Activated CD4-positive, alpha-beta T cell treated with anti-CD3 and anti-CD28 coated beads, Interleukin-2, amount 50 U/mL, for 4 hours (primary cell): ENCODE results near the gene OR2V1.
A peak's percentile ranks its signal among the peaks of the same experiment; 100 is the strongest.
"Not testable (repeated sequence)": the region's sequence is repeated elsewhere in the genome, so short reads cannot be mapped to it uniquely, and the experiment has no call there.

ENCODE experiments used
- DNase-seq, 2 experiments: peaks; one replicate each; pipeline ENCODE4 v3.0.0-alpha.2; 2020

Gene OR2V1, protein sequence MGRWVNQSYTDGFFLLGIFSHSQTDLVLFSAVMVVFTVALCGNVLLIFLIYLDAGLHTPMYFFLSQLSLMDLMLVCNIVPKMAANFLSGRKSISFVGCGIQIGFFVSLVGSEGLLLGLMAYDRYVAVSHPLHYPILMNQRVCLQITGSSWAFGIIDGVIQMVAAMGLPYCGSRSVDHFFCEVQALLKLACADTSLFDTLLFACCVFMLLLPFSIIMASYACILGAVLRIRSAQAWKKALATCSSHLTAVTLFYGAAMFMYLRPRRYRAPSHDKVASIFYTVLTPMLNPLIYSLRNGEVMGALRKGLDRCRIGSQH

DNA sequence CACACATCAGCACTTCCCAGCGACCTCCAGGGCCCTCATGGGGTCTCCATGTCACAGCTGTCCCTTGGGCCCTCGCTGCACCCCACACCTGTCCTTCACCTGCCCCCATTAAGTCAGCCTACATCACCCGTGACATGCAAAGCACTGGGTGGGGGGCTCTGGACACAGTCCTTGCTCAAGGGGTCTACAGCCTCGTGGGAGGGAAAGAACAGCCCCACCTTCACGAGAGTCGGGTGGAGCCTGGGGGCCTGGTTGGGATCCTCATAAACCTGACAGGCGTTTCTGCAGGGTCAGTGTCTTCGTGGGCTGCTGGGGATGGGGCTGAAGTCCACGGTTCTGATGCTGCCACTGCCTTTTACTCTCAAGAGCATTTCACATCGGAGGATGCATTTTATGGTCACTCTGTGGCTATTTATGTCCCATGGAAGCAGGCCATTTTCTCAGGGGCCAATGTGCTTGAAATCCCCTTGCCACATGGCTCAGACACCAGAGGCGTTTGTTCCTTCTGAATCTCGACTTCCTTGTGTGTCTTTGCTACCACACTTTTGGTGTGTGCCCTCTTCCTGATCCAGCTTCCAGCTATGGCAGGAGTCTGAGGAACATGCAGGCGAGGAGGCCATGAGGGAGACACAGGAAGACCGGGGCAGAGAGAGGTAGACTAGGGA lies at the start of gene OR2V1:
Gene OR2V1, minus strand, starts transcription at position 338 of the 665 bp plus-strand sequence. CDS start 5,865 bp downstream, outside the sequence.
- no peak for DNase-seq

DNA sequence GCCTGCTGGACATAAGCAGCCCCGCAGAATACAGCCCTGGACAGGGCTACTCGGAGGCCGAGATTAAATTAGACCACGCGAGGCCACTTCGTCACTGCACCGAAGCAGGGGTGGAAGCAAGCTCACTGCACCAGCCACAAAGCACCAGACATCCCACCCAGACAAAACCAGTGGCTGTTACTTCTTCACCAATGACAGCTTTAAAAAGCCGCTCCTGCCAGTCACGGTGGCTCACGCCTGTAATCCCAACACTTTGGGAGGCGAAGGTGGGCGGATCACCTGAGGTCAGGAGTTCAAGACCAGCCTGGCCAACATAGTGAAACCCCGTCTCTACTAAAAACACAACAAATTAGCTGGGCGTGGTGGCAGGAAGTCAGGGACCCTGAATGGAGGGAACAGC lies 46.6 kb upstream of the OR2V1 start:
- DNase-seq, result not testable (repeated sequence)

DNA sequence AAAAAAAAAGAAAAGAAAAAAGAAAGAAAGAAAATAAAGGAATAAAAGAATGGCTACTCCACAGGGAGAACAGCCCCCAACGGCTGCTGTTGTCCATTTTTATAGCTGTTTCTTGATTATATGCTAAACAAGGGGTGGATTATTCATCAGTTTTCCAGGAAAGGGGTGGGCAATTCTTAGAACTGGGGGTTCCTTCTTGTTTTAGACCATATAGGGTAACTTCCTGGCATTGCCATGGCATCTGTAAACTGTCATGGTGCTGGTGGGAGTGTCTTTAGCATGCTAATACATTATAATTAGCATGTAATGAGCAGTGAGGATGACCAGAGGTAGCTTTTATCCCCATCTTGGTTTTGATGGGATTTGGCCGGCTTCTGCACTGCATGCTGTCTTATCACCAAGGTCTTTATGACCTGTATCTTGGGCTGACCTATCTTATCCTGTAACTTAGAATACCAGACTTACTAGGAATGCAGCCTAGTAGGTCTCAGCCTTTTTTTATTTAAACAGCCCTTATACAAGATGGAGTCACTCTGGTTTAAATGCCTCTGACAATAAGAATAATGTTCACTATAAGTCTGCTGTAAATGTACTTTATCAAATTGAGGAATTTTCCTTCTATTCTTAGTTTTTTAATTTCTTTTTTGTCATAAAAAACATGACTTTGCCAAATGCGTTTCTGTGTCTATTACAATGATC lies 45.4 kb upstream of the OR2V1 start:
- DNase-seq, result no peak

DNA sequence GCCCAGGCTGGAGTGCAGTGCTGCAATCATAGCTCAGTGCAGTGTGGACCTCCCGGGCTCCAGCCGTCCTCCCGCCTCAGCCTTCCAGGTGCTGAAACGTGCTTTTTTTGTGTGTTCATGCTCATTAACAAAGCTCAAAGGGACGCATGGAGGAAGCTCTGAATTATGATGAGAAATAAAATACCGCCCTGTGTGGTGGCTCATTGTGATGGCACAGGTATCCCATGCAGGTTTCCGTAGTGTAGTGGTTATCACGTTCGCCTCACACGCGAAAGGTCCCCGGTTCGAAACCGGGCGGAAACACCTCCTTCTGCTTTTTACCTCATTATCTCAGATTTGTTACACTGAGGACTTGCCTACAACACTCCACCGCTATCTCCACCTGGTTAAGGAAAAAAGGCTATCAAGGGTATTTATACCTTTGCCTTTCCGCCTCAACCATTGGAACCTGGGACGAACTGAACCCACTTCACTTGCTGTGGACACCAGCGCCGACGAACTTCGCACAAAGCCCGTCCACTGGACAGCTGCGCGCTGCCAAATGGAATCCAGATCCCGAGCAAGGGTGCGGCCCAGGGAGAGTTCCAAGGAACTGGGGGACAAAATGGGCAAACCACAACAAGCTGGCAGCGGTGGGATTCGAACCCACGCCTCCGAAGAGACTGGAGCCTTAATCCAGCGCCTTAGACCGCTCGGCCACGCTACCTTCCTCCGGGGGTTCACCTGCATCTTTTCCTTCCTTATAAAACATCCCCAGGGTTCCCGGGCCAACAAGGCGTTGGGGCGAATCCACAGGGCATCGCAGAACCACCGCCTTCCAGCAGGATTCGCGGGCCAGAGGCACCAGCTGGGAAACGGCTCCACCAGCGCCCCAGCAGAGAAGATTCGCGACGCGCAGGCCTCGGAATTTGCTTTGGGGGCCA lies 42.7 kb upstream of the OR2V1 start:
- DNase-seq, result peak in 1 of 2 experiments; percentile 42

DNA sequence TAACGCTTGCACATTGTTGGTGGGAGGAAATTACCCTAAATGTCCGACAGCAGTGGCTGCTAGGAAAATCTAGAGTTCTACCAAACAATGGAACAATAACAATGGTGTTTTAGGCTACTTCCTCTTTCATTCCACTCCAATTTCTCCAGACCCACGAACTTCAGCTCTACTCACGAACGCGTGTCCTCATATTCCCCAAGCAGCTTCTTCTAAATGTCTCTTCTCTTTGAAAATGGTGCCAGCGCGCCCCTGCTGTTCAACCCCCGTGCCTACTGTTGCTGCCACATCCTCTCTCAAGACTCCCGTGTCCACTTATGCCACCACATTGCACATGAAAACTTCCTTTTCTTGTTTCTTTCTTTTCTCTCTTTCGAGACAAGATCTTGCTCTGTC lies 42.1 kb upstream of the OR2V1 start:
- DNase-seq, result no peak

DNA sequence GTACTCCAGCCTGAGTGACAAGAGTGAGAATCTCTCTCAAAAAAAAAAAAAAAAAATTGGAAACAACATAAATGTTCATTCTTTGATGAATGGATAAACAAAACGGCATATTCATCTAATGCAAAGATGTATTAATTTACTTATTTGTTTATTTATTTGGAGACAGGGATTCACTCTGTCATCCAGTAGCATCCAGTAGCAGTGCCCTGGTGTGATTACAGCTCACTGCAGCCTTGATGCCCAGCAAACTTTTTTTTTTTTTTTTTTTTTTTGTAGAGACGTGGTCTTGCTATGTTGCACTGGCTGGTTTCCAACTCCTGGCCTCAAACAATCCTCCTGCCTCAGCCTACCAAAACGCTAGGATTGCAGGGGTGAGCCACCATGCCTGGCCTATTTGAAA lies 40.8 kb upstream of the OR2V1 start:
- DNase-seq, result no peak

DNA sequence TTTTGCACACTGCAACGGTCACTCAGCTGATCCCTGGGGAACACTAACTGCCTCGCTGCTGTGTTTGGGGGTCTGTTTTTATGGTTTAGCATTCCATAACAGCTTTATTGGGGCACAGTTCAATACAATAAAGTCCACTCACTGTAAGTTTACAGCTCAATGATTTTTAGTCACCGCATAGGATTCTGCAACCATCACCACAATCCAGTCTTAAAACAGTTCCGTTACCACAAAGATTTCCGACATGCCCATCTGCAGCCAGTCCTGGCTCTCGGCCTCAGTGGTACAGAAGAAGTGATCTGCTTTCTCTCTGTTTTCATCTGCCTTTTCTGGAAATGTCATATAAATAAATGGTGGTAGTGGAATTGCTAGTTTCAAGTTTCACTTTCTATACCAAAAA lies 40.0 kb upstream of the OR2V1 start:
- DNase-seq, result no peak

DNA sequence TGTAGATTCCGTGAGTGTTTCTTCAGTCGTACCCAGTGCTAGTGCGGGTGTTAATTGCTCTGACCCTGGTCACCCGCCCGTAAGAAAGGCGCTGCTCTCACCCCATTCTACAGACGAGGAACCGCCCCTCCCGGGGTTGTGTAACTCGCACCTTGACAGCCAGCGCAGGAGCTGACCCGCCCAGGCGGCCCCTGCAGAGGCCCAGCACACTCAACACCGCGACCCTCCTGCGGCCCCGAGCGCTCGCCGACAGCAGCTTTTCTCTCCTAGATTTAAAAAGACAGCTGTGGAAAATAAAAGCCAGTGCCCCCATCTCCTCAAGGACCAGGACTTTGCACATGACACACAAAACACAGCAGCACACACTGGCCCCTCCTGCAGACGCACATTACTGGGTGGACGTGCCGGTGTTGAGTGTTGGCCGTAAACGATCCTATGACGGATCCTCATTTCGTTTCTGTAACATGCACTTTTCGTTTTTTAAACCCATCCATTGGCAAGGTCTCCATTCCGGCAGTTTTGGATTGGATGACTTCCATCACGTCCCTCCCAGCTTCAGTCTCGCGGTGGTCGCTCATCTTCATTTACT lies 39.4 kb upstream of the OR2V1 start:
- DNase-seq, result no peak

DNA sequence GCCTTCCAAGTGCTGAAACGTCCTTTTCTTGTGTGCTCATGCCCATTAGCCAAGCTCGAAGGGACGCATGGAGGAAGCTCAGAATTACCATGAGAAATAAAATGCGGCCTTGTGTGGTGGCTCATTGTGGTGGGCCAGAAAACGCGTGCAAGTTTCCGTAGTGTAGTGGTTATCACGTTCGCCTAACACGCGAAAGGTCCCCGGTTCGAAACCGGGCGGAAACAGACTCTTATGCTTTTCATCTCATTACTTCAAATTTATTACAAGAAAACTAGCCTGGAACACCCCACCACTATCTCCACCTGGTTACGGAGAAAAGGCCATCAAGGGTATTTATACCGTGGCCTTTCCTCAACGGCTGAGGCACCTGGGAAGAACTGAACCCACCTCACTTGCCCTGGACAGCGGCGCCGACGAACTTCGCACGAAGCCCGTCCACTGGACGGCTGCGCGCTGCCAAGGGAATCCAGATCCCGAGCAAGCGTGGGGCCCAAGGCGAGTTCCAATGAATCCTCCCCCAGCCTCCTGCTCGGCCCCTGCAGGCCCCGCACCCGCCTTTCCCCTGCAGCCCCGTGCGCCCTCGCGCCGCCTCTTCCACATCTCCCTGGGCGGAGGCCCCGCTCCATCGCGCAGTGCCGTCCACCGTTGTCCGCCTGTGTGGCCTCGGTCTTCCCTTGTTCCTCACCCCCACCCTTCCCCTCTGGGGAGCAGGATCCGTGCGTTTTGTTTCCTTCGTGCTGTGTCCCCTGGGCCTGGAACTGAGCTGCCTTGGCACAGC lies 38.7 kb upstream of the OR2V1 start:
- peak; percentile 40 to 48 for DNase-seq

DNA sequence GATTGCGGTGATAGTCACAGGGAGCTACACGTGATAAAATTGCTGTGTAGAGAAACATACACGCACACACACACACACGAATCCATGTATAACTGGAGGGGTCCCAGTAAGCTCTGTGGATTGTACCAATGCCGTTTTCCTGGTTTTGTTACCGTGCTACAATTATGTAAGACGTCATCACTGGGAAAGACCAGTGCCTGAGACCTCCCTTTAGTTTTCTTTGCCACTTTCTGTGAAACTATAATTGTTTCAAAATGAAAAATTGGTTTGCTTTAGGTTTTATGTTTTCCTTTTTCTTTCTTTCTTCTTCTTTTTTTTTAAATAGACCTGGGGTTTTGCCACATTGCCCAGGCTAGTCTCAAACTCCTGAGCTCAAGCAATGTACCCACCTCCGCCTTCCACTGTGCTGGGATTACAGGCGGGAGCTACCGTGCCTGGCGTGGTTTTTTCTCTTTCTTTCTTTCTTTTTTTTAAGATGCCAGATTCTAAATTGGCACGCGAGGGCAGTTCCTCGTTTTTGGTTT lies 37.7 kb upstream of the OR2V1 start:
- no peak for DNase-seq

DNA sequence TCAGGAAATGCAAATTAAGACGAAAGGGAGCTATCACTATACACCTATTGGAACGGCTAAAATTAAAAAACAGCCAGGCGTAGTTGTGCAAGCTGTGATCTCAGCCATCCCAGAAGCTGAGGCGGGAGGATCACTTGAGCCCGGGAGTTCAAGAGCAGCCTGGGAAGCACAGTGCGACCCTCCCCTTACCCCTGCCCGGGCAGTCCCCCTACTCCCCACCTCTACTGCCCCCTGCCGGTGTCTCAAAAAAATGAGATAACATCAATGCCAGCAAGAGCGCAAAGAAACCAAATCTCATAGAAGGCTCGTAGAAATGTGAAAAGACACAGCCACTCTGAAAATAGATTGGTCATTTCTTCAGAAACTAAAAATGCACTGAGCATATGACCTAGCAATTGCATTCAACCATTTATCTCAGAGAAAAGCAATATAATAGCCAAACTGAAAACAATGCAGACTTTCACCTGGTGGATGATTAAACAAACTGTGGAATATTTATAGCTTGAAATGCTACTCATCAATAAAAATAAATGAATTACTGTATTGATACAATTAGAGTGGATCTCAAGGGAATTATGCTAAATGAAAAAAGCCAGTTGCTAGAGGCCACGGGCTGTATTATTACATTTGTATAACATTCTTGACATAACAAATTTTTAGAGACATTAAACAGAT lies 37.0 kb upstream of the OR2V1 start:
- no peak for DNase-seq

DNA sequence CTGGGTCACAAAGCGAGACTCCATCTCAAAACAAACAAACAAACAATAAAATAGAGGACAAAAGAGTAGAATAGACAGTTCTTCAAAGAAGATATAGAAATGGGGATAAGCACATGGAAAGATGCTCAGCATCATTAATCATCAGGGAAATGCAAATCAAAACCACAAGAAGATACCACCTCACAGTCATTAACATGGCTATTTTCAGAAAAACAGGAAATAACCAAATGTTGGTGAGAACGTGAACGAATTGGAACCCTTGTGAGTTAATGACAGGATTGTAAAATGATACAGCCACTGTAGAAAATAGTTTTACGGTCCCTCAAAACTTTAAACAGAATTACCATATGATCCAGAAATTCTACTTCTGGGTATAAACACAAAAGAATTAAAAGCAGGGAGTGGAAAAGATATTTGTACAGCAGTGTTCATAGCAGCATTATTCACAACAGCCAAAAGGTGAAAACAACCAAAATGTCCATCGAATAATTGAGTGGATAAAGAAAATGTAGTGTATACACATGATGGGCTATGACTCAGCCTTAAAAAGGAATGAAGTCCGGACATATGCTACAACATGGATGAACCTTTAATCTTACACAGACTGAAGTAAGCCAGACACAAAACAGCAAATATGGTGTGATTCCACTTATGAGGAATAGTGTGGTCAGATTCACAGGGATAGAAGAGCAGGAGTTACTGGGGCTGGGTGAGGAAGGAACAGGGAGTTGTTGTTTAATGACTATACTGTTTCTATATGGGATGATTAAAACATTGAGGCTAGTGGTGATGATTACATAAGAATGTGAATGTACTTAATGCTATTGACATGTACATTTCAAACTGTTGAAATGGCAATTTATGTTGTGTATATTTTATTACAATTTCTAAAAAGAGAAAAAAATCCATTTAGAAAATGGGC lies 36.1 kb upstream of the OR2V1 start:
- DNase-seq, result no peak

DNA sequence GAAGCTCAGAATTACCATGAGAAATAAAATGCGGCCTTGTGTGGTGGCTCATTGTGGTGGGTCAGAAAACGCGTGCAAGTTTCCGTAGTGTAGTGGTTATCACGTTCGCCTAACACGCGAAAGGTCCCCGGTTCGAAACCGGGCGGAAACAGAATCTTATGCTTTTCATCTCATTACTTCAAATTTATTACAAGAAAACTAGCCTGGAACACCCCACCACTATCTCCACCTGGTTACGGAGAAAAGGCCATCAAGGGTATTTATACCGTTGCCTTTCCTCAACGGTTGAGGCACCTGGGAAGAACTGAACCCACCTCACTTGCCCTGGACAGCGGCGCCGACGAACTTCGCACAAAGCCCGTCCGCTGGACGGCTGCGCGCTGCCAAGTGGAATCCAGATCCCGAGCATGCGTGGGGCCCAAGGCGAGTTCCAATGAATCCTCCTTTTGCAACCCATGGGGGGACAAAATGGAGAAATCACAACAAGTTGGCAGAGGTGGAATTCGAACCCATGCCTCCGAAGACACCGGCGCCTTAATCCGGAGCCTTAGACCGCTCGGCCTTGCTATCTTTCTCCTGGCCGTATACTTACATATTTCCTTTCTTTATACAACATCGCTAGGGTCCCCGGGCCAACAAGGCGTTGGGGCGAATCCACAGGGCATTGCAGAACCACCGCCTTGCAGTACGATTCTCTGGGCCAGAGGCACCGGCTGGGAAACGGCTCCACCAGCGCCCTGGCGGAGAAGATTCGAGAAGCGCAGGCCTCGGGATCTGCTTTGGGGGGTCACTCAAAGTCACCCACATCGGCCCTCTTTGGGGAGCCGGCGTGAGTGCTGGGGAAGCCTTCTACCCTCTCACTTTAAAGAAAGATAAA lies 33.3 kb upstream of the OR2V1 start:
- no peak for DNase-seq

DNA sequence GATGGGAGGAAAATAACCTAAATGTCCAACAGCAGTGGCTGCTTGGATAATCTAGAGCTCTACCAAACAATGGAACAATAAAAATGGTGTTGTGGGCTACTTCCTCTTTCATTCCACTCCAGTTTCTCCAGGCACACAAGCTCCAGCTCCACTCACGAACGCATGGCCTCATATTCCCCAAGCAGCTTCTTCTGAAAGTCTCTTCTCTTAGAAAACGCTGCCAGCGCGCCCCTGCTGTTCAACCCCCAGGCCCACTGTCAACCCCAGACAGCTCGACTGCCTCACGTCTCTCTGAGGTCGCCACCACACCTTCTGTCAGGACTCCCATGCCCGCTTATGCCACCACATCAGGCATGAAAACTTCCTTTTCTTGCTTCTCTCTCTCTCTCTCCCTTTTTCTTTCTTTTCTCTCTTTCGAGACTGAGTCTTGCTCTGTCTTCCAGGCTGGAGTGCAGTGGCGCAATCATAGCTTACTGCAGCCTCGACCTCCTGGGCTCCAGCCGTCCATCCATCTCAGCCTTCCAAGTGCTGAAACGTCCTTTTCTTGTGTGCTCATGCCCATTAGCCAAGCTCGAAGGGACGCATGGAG lies 32.6 kb upstream of the OR2V1 start:
- DNase-seq, result no peak

DNA sequence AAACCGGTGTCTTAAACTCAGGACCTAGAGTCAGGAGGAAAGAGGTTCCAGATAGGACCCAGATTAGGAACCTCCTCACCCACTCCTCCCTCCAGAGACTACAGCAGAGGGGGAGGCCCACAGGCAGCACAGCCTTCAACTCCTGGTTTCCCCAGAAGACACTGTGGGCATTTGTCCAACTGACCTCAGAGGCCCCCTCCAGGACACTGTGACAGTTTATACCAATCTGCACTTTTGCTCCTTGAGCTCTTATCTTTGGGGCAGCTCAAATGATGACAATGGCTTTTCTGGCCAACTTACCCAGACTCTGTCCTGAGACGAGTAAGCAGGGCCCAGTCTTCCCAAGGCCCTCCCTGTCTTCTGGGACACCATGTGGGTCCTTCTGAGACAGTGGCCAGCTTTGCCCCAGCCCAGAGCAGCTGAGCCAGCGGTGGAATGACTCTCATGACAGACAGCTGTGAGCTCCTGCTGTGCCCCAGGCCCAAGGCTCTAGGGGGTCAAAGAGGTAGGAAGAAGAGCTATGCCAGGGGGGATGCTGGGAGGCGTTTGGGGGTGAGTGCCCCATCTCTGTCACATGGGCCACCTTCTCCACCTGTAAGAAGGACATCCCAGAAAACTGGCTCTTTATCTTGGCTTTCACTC lies 30.7 kb upstream of the OR2V1 start:
- no peak for DNase-seq

DNA sequence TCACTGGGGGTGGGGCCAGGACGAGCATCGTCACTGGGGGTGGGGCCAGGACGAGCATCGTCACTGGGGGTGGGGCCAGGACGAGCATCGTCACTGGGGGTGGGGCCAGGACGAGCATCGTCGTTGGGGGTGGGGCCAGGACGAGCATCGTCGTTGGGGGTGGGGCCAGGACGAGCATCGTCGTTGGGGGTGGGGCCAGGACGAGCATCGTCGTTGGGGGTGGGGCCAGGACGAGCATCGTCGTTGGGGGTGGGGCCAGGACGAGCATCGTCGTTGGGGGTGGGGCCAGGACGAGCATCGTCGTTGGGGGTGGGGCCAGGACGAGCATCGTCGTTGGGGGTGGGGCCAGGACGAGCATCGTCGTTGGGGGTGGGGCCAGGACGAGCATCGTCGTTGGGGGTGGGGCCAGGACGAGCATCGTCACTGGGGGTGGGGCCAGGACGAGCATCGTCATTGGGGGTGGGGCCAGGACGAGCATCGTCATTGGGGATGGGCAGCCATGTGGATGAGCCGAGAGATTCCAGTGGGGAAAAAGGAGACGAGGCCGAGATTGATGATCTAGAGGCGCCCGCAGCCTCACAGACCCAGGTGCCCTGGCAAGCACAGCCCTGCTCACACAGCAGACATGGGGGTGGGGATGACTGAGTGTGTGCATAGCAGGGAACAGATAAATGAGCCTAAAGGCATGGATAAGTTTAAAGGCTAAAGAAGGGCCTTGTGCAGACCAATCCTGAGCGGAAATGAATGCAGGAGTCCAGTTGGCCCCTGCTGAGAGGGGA lies 30.0 kb upstream of the OR2V1 start:
- peak; percentile 22 to 26 for DNase-seq
